Stimulated activated CD8-positive, alpha-beta memory T cell treated with anti-CD3 and anti-CD28 coated beads, Interleukin-12 subunit alpha, Interleukin-12 subunit beta, amount 100 ng/mL, for 4 hours (primary cell): ENCODE data around the gene NANOG.
"Not testable (repeated sequence)": the region's sequence is repeated elsewhere in the genome, so short reads cannot be mapped to it uniquely, and the experiment has no call there.

ENCODE experiments used
- DNase-seq: peaks from one replicate; pipeline ENCODE4 v3.0.0-alpha.2; 2020; ENCODE audit warnings: low read depth

NANOG gene

DNA sequence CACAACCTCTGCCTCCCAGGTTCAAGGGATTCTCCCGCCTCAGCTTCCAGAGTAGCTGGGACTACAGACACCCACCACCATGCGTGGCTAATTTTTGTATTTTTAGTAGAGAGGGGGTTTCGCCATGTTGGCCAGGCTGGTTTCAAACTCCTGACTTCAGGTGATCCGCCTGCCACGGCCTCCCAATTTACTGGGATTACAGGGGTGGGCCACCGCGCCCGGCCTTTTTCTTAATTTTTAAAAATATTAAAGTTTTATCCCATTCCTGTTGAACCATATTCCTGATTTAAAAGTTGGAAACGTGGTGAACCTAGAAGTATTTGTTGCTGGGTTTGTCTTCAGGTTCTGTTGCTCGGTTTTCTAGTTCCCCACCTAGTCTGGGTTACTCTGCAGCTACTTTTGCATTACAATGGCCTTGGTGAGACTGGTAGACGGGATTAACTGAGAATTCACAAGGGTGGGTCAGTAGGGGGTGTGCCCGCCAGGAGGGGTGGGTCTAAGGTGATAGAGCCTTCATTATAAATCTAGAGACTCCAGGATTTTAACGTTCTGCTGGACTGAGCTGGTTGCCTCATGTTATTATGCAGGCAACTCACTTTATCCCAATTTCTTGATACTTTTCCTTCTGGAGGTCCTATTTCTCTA lies at the start of gene NANOG:
Gene NANOG, plus strand, starts transcription at position 519 of the 645 bp plus-strand sequence. CDS start 213 bp downstream, outside the sequence.
- not testable (repeated sequence) for DNase-seq

DNA sequence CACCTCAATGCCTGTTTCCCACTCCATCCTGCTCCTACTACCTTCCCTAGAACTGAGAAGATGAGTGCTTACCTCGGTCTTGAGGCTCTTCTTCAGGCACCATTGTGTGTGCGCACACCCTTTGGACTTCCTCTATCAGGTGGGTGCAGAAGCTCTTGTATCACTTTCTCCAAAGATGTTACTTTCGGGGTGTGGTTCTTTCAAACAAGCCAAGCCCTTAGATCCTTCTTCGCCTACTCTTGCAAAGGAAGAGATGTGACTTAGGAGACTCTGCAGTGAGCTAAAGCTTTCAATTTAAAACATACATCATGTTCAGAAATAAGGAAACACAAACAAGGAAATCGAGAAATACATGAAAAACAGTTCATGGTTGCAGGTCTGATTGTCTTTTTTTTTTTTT lies 42.0 kb upstream of the NANOG start, which contains the start of gene CLEC4C:
Gene CLEC4C, minus strand, starts transcription at position 130 of the 400 bp plus-strand sequence. Its CDS starts 27 bp downstream, at position 103.
- DNase-seq = no peak

DNA sequence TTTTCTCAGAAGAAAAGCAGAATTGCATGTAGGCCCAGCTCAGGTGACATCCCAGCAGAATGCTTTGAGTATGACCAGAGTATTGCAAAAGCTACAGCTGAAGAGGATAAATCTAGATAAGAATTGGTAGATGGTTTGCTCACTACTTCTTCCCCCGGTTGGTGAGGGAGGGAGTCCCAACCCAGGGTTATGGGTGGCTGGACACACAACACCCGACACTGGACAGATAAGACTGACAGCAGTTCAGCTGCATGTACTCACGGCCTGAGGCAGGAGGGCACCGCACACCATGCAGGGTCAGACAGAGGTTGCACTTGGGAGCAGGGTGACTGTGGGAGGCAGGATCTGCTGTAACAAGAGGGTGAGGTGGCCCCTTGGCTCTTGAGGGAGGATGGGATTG lies 40.4 kb upstream of the NANOG start:
- no peak for DNase-seq

DNA sequence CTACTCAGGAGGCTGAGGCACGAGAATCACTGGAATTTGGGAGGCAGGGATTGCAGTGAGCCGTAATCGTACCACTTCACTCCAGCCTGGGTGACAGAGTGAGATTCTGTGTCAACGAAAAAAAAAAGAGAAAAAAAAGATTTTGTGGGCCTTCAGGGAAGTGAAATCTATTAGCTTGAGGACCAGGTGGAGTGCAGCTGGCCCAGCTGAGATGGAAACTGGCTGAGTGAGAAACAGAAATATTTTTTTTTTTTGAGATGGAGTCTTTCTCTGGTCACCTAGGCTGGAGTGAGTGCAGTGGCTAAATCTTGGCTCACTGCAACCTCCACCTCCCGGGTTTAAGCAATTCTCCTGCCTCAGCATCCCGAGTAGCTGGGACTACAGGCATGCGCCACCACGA lies 39.8 kb upstream of the NANOG start:
- no peak for DNase-seq

DNA sequence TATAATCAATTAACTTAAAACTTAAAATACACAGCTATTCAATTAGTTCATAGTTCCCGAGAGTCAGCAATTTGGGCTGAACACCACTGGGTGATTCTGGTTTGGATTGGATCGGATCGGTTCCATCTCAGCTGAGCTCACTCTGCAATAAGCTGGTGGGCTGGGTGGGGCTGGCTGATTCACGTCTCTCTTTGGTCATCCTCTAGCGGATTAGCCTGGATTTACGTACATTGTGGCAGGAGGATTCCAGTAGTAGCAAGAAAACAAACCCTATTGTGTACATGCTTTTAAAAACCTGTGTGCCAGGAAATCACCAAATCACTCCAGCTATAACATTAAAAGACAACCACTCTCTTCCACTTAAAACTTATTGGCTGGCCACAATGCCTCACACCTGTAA lies 38.9 kb upstream of the NANOG start:
- no peak for DNase-seq

DNA sequence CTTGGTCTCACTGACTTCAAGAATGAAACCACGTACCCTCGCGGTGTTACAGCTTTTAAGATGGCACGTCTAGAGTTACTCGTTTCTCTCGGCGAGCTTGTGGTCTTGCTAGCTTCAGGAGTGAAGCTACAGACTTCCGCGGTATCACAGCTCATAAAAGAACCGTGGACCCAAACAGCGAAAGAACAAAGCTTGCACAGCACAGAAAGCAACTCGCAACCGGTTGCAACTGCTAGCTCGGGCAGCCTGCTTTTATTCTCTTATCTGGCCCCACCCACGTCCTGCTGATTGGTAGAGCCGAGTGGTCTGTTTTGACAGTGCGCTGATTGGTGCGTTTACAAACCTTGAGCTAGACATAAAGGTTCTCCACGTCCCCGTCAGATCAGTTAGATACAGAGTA lies 37.8 kb upstream of the NANOG start:
- no peak for DNase-seq

DNA sequence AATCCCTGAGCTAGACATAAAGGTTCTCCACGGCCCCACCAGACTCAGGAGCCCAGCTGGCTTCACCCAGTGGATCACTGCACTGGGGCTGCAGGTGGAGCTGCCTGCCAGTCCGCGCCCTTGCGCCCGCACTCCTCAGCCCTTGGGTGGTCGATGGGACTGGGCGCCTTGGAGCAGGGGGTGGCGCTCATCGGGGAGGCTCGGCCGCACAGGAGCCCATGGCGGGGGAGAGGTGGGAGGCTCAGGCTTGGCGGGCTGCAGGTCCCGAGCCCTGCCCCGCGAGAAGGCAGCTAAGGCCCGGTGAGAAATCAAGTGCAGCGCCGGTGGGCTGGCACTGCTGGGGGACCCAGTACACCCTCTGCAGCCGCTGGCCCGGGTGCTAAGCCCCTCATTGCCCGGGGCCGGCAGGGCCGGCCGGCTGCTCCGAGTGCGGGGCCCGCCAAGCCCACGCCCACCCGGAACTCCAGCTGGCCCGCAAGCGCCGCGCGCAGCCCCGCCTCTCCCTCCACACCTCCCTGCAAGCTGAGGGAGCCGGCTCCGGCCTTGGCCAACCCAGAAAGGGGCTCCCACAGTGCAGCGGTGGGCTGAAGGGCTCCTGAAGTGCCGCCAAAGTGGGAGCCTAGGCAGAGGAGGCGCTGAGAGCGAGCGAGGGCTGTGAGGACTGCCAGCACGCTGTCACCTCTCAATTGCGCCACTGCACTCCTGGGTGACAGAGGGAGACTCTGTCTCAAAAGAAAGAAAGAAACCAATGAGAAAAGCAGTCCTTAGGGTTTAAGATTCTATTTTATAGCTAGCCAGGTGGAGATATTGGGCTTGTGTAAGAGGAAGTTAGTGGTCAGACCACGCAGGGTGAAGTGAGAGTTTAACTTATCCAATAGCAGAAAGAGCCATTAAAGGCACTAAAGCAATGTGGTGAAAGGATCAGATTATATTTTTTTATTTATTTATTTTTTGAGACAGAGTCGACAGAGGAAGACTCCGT lies 37.0 kb upstream of the NANOG start:
- not testable (repeated sequence) for DNase-seq

DNA sequence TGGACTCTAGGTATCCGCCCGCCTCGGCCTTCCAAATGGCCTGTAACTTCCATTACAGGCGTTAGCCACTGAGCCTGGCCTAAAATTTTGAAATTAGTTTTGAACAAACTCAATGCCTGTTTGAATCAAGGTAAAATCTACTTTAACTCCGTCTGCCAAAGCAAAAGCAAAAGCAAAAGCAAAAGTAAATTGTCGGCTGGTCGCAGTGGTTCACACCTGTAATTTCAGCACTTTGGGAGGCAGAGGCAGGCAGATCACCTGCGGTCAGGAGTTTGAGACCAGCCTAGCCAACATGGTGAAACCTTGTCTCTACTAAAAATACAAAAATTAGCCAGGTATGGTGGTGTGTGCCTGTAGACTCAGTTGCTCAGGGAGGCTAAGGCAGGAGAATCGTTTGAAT lies 33.5 kb upstream of the NANOG start:
- not testable (repeated sequence) for DNase-seq

DNA sequence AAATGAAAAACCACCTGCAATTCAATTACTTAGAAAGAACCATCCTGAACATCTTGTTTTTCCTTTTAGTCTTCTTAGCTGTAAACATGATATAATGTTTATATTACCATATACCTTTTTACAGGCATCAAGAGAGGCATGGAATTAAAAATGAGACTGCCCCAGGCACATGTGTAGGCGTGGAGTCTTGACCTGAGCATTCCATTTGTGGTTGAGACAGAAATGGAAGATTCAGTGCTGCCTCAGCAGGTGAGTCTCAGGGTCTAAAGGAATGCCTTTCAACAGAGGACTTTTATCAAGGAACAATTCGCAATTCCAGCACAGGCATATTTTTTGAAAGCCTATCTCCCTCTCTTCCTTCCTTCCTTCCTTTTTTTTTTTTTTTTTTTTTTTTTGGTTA lies 32.2 kb upstream of the NANOG start:
- DNase-seq = no peak

DNA sequence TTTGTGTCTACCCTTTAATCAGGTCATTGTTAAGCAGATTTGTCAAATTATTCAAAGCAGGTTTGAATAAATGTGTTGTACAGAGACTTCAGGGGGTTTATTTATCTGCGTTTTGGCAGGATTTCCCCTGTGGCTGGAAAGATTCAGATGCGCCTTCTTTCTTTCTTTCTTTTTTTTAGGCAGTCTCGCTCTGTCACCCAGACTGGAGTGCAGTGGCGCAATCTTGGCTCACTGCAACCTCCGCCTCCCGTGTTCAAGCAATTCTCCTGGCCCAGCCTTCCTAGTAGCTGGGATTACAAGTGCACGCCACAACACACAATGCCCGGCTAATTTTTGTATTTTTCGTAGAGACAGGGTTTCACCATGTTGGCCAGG lies 30.4 kb upstream of the NANOG start:
- DNase-seq = no peak

DNA sequence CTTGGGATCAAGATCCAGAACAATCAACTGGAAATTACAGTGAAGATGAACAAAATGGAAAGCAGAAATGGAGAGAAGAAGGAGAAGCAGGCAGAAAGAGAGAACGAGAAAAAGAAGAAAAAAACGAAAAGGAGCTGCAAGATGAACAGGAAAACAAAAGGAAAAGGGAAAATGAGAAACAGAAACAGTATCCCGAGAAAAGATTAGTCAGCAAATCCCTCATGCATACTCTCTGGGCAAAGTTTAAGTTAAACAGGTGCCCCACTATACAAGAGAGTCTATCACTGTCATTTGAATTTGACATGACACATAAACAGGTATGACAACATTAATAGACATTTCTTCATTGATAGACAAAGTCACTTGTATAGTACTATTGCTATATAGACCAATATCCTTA lies 19.2 kb upstream of the NANOG start:
- no peak for DNase-seq

DNA sequence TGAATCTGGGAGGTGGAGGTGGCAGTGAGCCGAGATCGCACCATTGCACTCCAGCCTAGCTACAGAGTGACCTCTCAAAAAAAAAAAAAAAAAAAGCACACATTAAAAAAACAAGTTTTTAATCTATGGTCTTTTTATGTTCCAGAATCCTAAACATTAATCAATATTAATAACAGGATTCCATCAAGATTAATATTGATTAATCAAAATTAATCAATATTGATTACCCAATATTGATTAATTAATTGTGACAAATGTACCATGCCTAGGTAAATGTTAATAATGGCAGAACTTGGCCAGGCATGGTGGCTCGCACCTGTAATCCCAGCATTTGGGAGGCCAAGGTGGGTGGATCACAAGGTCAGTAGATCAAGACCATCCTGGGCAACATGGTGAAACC lies 7.9 kb upstream of the NANOG start:
- DNase-seq = no peak

DNA sequence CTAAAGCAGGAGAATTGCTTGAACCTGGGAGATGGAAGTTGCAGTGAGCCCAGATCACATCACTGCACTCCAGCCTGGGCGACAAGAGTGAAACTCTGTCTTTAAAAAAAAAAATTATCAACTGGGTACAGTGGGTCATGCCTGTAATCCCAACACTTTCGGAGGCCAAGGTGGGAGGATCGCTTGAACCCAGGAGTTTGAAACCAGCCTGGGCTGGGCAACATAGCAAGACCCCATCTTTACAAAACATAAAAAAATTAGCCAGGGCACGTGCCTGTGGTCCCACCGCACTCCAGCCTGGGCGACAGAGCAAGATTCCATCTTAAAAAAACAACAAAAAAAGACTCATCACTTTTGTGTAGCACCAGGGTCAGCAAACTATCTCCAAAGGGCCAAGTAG lies 7.1 kb upstream of the NANOG start:
- DNase-seq = no peak

DNA sequence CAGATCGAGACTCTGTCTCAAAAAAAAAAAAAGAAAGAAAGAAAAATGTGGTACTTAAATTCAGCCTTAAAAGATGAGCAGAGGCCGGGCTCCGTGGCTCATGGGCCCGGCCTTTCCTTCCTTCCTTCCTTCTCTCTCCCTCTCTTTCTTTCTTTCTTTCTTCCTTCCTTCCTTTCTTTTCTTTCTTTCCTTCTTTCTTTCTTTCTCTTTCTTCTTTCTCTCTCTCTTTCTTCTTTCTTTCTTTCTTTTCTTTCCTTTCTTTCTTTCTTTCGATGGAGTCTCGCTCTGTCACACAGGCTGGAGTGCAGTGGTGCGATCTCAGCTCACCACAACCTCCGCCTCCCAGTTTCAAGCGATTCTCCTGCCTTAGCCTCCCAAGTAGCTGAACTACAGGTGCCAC lies 5.8 kb upstream of the NANOG start:
- not testable (repeated sequence) for DNase-seq

DNA sequence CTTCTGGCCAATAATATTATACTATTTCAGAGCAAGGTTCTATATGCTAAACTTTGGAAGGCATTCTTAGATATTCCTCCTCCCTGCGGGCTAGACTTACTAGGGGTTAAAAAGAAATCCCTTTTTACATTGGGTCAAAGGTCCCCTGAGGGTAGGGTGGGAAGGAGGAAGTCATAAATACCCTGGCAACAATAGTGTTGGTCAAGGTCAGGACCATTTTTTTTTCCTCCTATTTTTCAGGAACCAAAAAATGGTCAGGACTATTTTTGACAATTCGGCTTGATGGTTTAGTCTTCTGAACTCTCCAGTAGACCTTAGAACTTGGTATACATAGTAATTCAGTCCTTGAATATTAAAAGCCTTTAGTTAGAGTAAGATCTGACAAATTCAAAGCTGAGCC lies 4.5 kb upstream of the NANOG start:
- no peak for DNase-seq

DNA sequence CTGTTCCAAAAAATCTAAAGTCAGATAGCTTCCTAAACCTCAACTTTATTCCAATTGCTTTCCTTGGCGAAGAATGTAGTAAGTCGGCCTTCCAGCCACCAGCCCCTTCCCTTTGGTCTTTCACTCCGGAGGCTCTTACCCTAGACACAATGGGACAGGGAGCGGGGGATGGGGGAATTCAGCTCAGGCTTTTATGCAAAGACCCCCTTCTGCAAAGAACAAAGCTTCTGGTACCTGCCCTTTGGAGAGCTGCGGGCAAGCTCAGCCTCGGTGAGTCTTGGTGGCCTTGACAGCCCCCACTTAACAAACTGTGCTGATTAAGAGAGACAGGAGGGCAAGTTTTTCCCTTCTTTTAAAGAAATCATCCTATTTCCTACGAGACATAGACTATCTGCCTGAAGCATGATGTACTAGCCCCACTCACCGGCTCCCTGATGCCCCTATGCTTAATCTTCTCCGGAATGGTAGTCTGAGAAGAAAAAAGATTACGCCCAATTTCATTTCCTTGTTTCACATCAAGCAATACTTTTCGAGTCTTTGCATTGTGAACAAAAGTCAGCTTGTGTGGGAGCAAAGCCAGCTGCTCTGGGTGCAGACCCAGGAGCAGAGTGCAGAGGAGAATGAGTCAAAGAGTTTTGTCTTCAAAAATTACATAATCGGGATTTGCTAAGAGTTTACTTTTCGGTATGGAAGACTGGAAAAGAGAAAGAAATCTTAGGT lies 1.5 kb upstream of the NANOG start:
- DNase-seq = no peak

DNA sequence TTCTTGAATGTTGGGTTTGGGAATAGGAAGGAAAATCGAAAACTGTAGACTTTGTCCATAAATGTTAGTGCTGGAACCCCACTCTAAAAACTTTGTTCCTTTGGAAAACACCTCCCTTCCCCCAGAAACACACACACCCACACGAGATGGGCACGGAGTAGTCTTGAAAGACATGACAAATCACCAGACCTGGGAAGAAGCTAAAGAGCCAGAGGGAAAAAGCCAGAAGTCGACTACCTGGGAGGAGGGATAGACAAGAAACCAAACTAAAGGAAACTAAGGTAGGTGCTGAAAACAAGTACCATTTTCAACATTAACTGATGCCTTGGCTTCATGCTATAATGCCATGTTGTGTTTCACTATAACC lies 925 bp upstream of the NANOG start:
- no peak for DNase-seq

DNA sequence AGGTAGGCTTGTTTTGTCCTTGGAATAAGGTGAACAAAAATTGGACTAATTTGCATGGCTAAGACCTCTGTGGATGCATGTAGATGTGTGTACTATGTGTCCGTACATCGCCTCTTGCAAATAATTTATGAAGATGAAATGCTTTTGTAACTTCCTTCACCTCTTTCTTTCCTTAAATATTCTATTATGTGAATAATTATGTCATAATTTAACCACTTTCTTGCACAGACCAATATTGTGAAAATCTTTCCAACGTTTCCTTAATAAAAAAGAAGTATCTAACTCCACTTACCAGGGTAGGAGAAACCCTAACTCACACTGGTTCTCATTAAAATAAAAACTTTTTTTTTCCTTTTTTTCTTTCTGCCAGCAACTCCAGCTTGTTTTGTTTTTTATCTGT lies 4.0 kb downstream of the NANOG start:
- no peak for DNase-seq

DNA sequence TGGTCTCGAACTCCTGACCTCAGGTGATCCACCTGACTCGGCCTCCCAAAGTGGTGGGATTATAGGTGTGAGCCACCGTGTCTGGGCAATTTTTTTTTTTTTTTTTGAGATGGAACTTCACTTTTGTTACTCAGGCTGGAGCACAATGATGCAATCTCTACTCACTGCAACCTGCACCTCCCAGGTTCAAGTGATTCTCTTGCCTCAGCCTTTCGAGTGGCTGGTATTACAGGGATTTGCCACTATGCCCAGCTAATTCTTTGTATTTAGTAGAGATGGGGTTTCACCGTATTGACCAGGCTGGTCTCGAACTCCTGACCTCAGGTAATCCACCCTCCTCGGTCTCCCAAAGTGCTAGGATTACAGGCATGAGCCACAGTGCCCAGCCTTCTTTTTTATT lies 8.1 kb downstream of the NANOG start:
- not testable (repeated sequence) for DNase-seq

DNA sequence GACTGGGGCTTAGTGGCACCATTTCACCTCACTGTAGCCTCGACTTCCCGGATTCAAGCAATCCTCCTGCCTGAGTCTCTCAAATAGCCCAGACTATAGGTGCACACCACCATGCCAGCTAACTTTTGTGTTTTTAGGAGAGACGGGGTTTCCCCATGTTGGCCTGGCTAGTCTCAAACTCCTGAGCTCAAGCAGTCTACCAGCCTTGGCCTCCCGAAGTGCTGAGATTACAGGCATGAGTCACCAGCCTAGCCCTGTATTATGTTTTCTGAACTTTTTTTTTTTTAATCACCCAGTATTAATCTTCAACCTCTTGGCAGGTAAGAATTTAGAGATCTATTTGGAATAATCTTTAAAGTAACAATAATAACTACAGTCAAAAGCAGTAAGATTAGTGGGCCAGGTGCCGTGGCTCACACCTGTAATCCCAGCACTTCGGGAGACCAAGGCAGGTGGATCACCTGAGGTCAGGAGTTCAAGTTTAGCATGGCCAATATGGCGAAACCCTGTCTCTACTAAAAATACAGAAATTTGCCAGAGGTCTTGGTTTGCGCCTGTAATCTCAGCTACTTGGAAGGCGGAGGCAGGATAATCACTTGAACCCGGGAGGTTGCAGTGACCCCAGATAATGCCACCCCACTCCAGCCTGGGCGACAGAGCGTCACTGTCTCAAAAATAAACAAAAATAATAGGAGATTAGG lies 8.6 kb downstream of the NANOG start:
- DNase-seq = no peak

DNA sequence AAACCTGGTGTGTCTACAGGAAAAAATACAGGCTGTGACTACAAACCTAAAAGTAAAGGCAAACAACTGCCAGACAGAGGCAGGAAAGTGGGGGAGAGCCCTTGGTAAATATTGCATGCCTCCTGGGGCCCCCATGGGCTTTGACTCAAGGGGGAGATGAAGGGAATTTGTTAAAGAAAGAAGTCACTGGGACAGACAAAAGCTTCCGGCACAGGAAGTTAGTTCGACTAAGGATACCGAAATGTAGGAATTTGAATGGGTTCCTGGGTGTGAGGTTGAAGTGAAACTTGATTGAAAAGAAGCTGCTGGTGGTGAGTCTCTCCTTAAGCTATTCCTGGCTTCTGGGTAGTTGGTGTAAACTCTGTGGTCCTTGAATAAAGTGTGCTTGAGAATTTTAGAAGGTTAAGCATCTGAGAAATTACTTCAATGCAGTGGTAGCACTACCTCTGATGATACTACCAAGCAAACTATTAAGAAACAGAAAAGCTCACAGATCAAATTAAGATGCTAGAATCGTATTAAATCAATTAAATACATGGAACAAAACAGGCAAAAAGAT lies 9.6 kb downstream of the NANOG start:
- DNase-seq = not testable (repeated sequence)

DNA sequence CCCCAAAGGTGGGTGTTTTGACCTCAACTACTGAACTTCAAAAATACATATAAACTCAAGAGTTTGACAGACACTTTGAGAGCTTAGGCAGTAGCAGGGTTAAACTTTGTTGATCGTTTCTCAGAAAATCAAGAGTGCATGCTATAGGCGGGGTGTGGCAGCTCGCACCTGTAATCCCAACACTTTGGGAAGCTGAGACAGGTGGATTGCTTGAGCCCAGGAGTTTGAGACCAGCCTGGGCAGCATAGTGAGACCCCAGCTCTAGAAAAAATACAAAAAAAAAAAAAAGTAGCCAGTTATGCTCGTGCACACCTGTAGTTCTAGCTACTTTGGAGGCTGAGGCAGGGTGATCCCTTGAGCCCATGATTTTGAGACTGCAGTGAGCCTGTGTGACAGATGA lies 12.3 kb downstream of the NANOG start:
- no peak for DNase-seq
